Natural killer cell (primary cell): ENCODE measurements around the gene ZNF415. TPM values are rescaled to one million over a fixed set of nuclear protein-coding genes. Genes with fewer than 3 reads are reported as not detected.
"Not testable (repeated sequence)": the region's sequence is repeated elsewhere in the genome, so short reads cannot be mapped to it uniquely, and the experiment has no call there.

Experiments
- ATAC-seq, 3 donors: fragments of 150-1000 bp in 2 of 3; fragments of 200-7000 bp in 1 of 3; cut with Tn5 transposase; 1 replicate in 1 of 3; 2 replicates in 2 of 3; pipeline ENCODE4 v1.10.0; 2021; ENCODE audit warnings: mild to moderate bottlenecking in 2 of 3, moderate library complexity in 2 of 3
- DNase-seq, 2 donors: peaks; one replicate each; pipeline versions ENCODE4 v3.0.0 to v3.0.0-alpha.2; 2013 to 2021; ENCODE audit warnings: mixed read lengths in 1 of 2
- H3K27ac ChIP-seq: one replicate; pipeline ENCODE4 v1.5.1; 2013; ENCODE audit warnings: mild to moderate bottlenecking, low read length
- H3K27me3 ChIP-seq: one replicate; pipeline ENCODE4 v1.6.1; 2013; ENCODE audit warnings: low read length; ENCODE audit not compliant: control insufficient read depth, insufficient read depth
- H3K36me3 ChIP-seq: one replicate; pipeline ENCODE4 v1.6.1; 2013; ENCODE audit warnings: low read length; ENCODE audit not compliant: control insufficient read depth, insufficient read depth
- H3K4me1 ChIP-seq: one replicate; pipeline ENCODE4 v1.6.1; 2013; ENCODE audit warnings: low read length; ENCODE audit not compliant: control insufficient read depth, insufficient read depth
- H3K4me3 ChIP-seq: one replicate; pipeline ENCODE4 v1.5.1; 2013; ENCODE audit warnings: low read length
- H3K9me3 ChIP-seq: one replicate; pipeline ENCODE4 v1.6.1; 2013; ENCODE audit warnings: low read length; ENCODE audit not compliant: control insufficient read depth, insufficient read depth
- H3K27ac Mint-ChIP-seq, 2 donors: one replicate each; pipeline ENCODE4 v1.8.0; 2022; ENCODE audit warnings: mild to moderate bottlenecking in 2 of 2, mixed read lengths in 2 of 2, moderate library complexity in 1 of 2
- H3K27me3 Mint-ChIP-seq, 2 donors: one replicate each; pipeline ENCODE4 v1.8.0; 2022; ENCODE audit warnings: low read depth in 2 of 2, mixed read lengths in 2 of 2
- H3K36me3 Mint-ChIP-seq: one replicate; pipeline ENCODE4 v1.8.0; 2022; ENCODE audit warnings: mixed read lengths
- H3K4me1 Mint-ChIP-seq, 2 donors: one replicate each; pipeline ENCODE4 v1.8.0; 2022; ENCODE audit warnings: mixed read lengths in 2 of 2
- H3K4me3 Mint-ChIP-seq: one replicate; pipeline ENCODE4 v1.8.0; 2022; ENCODE audit warnings: mild to moderate bottlenecking, moderate library complexity, mixed read lengths
- H3K9me3 Mint-ChIP-seq, 2 donors: one replicate each; pipeline ENCODE4 v1.8.0; 2022; ENCODE audit warnings: mixed read lengths in 2 of 2
- WGBS: methylation state at CpG from one replicate; pipeline ENCODE4 v1.1.7; 2013; ENCODE audit warnings: missing lambda C conversion rate; ENCODE audit not compliant: insufficient coverage; 5-methylcytosine and 5-hydroxymethylcytosine counted together
- intact Hi-C: fragments of 100-400 bp; cut with micrococcal nuclease; formaldehyde crosslinking; loops from one replicate; pipeline ENCODE4 v1.14.2; 2022
- total RNA-seq, 4 donors: library from RNA; stranded (reverse); fragments of 120-200 nt in 1 of 4; gene quantifications; one replicate each; pipeline versions ENCODE4 v1.2.3 to v1.2.4, GENCODE V29; 2013 to 2022
- TF ChIP-seq, protein P1 (sequence below): fragments of 200-600 bp; IDR thresholded peaks from one replicate; pipeline ENCODE4 v1.8.0; 2022; ENCODE audit warnings: antibody characterized with exemption

Gene ZNF415
- total RNA-seq, 3 donors from 2014 or later (not counting 1 experiment from before 2014, with no cell fraction given), result 1.3 to 3.1 (median 1.7) TPM

- TF ChIP-seq, protein P1, sequence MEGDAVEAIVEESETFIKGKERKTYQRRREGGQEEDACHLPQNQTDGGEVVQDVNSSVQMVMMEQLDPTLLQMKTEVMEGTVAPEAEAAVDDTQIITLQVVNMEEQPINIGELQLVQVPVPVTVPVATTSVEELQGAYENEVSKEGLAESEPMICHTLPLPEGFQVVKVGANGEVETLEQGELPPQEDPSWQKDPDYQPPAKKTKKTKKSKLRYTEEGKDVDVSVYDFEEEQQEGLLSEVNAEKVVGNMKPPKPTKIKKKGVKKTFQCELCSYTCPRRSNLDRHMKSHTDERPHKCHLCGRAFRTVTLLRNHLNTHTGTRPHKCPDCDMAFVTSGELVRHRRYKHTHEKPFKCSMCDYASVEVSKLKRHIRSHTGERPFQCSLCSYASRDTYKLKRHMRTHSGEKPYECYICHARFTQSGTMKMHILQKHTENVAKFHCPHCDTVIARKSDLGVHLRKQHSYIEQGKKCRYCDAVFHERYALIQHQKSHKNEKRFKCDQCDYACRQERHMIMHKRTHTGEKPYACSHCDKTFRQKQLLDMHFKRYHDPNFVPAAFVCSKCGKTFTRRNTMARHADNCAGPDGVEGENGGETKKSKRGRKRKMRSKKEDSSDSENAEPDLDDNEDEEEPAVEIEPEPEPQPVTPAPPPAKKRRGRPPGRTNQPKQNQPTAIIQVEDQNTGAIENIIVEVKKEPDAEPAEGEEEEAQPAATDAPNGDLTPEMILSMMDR, result no peak
- Histone ChIP-seq H3K27ac (peak overlapping the region; percentile 94), H3K4me1 (peaks cover 20% of the 10 kb centered on the region), H3K36me3 (peaks cover 6% of the 10 kb centered on the region), H3K27me3 (no peaks in the 10 kb centered on the region), H3K9me3 (peaks cover 3% of the 10 kb centered on the region), H3K4me3 (peak overlapping the region; percentile 81)
- under 1% methylated on average over 33 of the region's 33 CpGs for WGBS
- ATAC-seq (peak in 2 of 3 donors; percentile 4 to 12), DNase-seq (peak; percentile 34 to 51)
- H3K4me3 Mint-ChIP-seq, result peak overlapping the region; percentile 87
- H3K27ac Mint-ChIP-seq, result peak overlapping the region; percentile 86 to 90
- H3K36me3 Mint-ChIP-seq, result no peaks in the 10 kb centered on the region
- H3K27me3 Mint-ChIP-seq, result no peaks in the 10 kb centered on the region
- H3K4me1 Mint-ChIP-seq, result peaks cover 33 to 40% of the 10 kb centered on the region in 2 donors
- intact Hi-C loops, result loop anchor here (2.0 to 5.0 kb wide), 3 partner anchors 56 to 140 kb away; partner anchors contain the start of genes ZNF347 and ZNF816
- H3K9me3 Mint-ChIP-seq, result no peaks in the 10 kb centered on the region
These were observed 29.9 kb downstream of the ZNF415 start for GRCh38 chr19:53102756-53103233.

DNA sequence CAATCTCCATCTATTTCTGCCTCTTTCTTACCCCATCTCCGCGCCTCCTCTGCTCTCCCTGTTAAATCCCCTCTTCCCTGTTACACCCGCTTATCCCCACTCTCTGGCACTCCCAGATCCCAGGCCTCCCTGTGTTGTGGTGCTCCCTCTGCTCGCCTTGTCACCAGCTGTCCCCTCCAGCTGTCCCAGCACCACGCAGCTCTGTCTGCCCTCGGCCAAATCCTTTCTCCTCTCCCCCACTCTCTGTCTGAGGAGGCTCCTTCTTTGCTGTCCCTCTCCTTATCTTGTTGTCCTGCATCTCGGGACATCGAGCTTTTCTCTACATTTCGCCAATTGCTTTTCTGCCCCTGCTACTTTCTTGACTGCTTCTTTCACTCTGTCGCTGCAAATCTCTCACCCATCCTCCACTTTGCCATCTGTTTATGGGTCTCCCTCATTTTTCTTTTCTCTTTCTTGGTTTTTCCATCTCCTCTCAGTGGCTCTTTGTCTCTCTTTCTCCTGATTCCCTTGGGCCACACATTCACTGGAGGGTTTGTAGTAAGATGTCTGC, 30.4 kb downstream of the ZNF415 start:
- peak overlapping the region; percentile 94 for H3K27ac ChIP-seq
- Mint-ChIP-seq H3K9me3 (no peaks in the 10 kb centered on the region), H3K36me3 (no peaks in the 10 kb centered on the region), H3K27ac (peak overlapping the region; percentile 86 to 90), H3K4me3 (peak overlapping the region; percentile 87), H3K4me1 (peaks cover 38 to 46% of the 10 kb centered on the region in 2 donors), H3K27me3 (no peaks in the 10 kb centered on the region)
- peaks cover 3% of the 10 kb centered on the region for H3K9me3 ChIP-seq
- peak overlapping the region; percentile 81 for H3K4me3 ChIP-seq
- intact Hi-C loops, result loop anchor here (2.0 to 5.0 kb wide), 3 partner anchors 57 to 139 kb away; partner anchors contain the start of genes ZNF347 and ZNF816
- no peaks in the 10 kb centered on the region for H3K27me3 ChIP-seq
- DNase-seq, result no peak
- peaks cover 20% of the 10 kb centered on the region for H3K4me1 ChIP-seq
- TF ChIP-seq, protein P1, result no peak
- H3K36me3 ChIP-seq, result peaks cover 8% of the 10 kb centered on the region
- no peak for ATAC-seq
- 70% methylated on average over 10 of the region's 10 CpGs for WGBS

GRCh38 chr19:53101518-53101917, 31.2 kb downstream of the ZNF415 start:
- WGBS, result 43% methylated on average over 1 of the region's 1 CpG
- Mint-ChIP-seq H3K27me3 (no peaks in the 10 kb centered on the region), H3K27ac (peak overlapping the region; percentile 86 to 90), H3K4me1 (peaks cover 41 to 49% of the 10 kb centered on the region in 2 donors), H3K9me3 (no peaks in the 10 kb centered on the region), H3K4me3 (peak overlapping the region; percentile 87), H3K36me3 (no peaks in the 10 kb centered on the region)
- Histone ChIP-seq H3K27me3 (no peaks in the 10 kb centered on the region), H3K4me1 (peaks cover 20% of the 10 kb centered on the region), H3K9me3 (peaks cover 3% of the 10 kb centered on the region), H3K36me3 (peaks cover 8% of the 10 kb centered on the region), H3K27ac (no peak overlapping the region), H3K4me3 (no peak overlapping the region)
- TF ChIP-seq, protein P1, result no peak
- intact Hi-C loops, result loop anchor here (5.0 kb wide), 1 partner anchor 96 kb away; no protein-coding TSS in a partner anchor
- no peak for ATAC-seq
- DNase-seq, result peak in 1 of 2 donors; percentile 18

GRCh38 chr19:53098570-53098969, 34.1 kb downstream of the ZNF415 start:
- Mint-ChIP-seq H3K27ac (peak overlapping the region in 1 of 2 donors; percentile 83), H3K4me1 (peaks cover 46 to 61% of the 10 kb centered on the region in 2 donors)
- ATAC-seq, H3K36me3 ChIP-seq, H3K9me3 ChIP-seq, intact Hi-C loops, H3K4me3 ChIP-seq, H3K36me3 Mint-ChIP-seq, H3K27ac ChIP-seq, H3K4me3 Mint-ChIP-seq, H3K27me3 ChIP-seq, DNase-seq, H3K27me3 Mint-ChIP-seq, H3K9me3 Mint-ChIP-seq: not testable (repeated sequence)
- H3K4me1 ChIP-seq, result peaks cover 14% of the 10 kb centered on the region
- WGBS, result over 99% methylated on average over 10 of the region's 14 CpGs

DNA sequence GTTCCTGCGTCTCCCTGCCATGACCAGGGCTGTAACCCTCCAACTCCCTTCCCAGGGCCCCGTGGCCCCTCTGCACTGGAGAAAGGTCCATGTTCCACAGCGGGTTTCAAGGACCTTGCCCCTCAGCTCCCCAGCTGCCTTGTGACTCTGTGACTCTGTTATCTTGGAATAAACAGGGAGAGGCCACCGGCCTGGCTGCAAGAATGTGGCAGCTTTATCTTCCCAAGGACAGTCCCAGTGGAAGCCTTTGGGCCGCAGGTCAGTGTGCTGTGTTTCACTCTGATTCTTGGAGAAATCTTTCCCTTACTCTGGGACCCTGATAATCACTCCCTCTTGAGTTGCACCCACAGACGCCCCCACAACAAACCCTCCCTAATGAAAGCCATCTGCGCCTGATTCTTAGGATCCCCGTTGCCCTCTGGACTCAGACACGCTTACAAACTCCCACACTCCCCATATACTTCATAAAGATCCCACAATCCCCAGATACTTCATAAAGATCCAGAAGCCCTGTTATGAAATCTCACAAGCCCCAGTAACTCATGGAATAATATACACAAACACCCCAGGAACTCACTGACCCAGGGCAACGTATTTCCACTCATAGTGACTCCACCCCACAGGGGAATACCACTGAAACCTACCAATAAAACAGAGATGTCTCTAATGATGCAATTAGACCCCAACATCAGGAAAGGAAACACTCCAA, 35.6 kb downstream of the ZNF415 start:
- intact Hi-C loops, H3K36me3 Mint-ChIP-seq, H3K27me3 ChIP-seq, H3K4me3 Mint-ChIP-seq, DNase-seq, ATAC-seq, H3K36me3 ChIP-seq, H3K4me1 ChIP-seq, H3K4me3 ChIP-seq, H3K27me3 Mint-ChIP-seq, H3K9me3 Mint-ChIP-seq, H3K27ac Mint-ChIP-seq, H3K9me3 ChIP-seq, H3K27ac ChIP-seq: not testable (repeated sequence)
- 89% methylated on average over 4 of the region's 10 CpGs for WGBS
- H3K4me1 Mint-ChIP-seq, result peaks cover 39 to 50% of the 10 kb centered on the region in 2 donors
